HEK293 (cell line): ENCODE data around the gene COL18A1.
"Not testable (repeated sequence)": the region's sequence is repeated elsewhere in the genome, so short reads cannot be mapped to it uniquely, and the experiment has no call there.

ENCODE experiments used
- EGR2 ChIP-seq: fragments of 450-650 bp; formaldehyde crosslinking; IDR thresholded peaks from 2 replicates; pipeline ENCODE4 v1.5.1; 2016; ENCODE audit warnings: low read depth, missing biosample characterization, missing genetic modification characterization
- HOXC10 ChIP-seq: sonication (generic); formaldehyde crosslinking; IDR thresholded peaks from 2 replicates; pipeline ENCODE4 v1.8.1; 2023; ENCODE audit warnings: mild to moderate bottlenecking, missing genetic modification reagents
- KLF16 ChIP-seq: fragments of 450-650 bp; formaldehyde crosslinking; IDR thresholded peaks from 2 replicates; pipeline ENCODE4 v1.5.1; 2017; ENCODE audit warnings: missing biosample characterization, missing genetic modification characterization
- REPIN1 ChIP-seq: fragments of 450-650 bp; formaldehyde crosslinking; IDR thresholded peaks from 2 replicates; pipeline ENCODE4 v1.5.1; 2017; ENCODE audit warnings: missing biosample characterization, missing genetic modification characterization, low read depth
- ZNF274 ChIP-seq, 2 experiments: fragments of 200-500 bp in 1 of 2; fragments of 450-650 bp in 1 of 2; sonication (Bioruptor generic) in 1 of 2; formaldehyde crosslinking in 1 of 2; IDR thresholded peaks; 2 replicates each; pipeline versions ENCODE4 v1.5.1 to v1.6.1; 2014 to 2016; ENCODE audit warnings: borderline replicate concordance in 1 of 2, inconsistent platforms in 1 of 2, low read length in 1 of 2, missing biosample characterization in 1 of 2, missing genetic modification characterization in 1 of 2
- ZNF501 ChIP-seq: fragments of 450-650 bp; formaldehyde crosslinking; IDR thresholded peaks from 2 replicates; pipeline ENCODE4 v1.5.1; 2016; ENCODE audit warnings: missing biosample characterization, missing genetic modification characterization
- ZNF549 ChIP-seq: fragments of 450-650 bp; IDR thresholded peaks from 2 replicates; pipeline ENCODE4 v1.5.1; 2018; ENCODE audit warnings: missing biosample characterization, missing genetic modification characterization, mild to moderate bottlenecking, inconsistent platforms, moderate library complexity
- ZXDB ChIP-seq: fragments of 450-650 bp; formaldehyde crosslinking; IDR thresholded peaks from 2 replicates; pipeline ENCODE4 v1.5.1; 2016; ENCODE audit warnings: missing biosample characterization, missing genetic modification characterization
- TF ChIP-seq, protein P1 (sequence below): fragments of 450-650 bp; formaldehyde crosslinking; IDR thresholded peaks from 2 replicates; pipeline ENCODE4 v1.5.1; 2016; ENCODE audit warnings: missing biosample characterization, missing genetic modification characterization
- TF ChIP-seq, protein P2 (sequence below): fragments of 450-650 bp; formaldehyde crosslinking; IDR thresholded peaks from 2 replicates; pipeline ENCODE4 v1.5.1; 2017; ENCODE audit warnings: missing biosample characterization, mild to moderate bottlenecking, missing genetic modification characterization, moderate library complexity
- TF ChIP-seq, protein P3 (sequence below): sonication (generic); formaldehyde crosslinking; IDR thresholded peaks from 2 replicates; pipeline ENCODE4 v1.8.1; 2022; ENCODE audit warnings: mild to moderate bottlenecking, moderate library complexity, missing genetic modification reagents
- TF ChIP-seq, protein P4 (sequence below): fragments of 450-650 bp; formaldehyde crosslinking; IDR thresholded peaks from 2 replicates; pipeline ENCODE4 v1.5.1; 2016; ENCODE audit warnings: missing biosample characterization, missing genetic modification characterization

DNA sequence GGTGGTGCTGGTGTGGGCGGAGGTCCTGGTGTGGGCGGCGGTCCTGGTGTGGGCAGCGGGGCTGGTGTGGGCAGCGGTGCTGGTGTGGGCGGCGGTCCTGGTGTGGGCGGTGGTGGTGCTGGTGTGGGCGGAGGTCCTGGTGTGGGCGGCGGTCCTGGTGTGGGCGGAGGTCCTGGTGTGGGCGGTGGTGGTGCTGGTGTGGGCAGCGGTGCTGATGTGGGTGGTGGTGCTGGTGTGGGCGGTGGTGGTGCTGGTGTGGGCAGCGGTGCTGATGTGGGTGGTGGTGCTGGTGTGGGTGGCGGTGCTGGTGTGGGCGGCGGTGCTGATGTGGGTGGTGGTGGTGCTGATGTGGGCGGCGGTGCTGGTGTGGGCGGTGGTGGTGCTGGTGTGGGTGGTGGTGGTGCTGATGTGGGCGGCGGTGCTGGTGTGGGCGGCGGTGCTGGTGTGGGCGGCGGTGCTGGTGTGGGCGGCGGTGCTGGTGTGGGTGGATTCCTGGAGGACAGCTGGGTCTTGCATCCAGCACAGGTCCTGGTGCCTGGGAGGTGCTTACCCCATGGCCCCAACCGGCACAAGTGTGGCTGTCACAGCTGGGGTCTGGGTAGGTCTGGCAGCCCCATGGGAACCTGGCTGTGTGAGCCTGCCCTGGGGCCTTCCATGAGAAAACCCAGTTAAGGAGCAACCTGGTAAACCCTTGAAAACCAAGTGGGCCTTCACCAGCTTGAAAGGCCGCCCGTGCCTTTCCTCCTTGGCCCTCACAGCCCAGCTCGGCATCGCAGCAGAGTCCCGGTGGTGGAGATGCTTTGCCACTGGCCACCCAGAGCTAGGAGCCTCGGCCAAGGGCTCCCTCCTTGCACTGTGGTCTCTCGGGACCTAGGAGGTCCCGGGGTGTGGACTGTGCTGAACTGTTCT is 38.0 kb downstream of the COL18A1 start:
- TF ChIP-seq, protein P1, sequence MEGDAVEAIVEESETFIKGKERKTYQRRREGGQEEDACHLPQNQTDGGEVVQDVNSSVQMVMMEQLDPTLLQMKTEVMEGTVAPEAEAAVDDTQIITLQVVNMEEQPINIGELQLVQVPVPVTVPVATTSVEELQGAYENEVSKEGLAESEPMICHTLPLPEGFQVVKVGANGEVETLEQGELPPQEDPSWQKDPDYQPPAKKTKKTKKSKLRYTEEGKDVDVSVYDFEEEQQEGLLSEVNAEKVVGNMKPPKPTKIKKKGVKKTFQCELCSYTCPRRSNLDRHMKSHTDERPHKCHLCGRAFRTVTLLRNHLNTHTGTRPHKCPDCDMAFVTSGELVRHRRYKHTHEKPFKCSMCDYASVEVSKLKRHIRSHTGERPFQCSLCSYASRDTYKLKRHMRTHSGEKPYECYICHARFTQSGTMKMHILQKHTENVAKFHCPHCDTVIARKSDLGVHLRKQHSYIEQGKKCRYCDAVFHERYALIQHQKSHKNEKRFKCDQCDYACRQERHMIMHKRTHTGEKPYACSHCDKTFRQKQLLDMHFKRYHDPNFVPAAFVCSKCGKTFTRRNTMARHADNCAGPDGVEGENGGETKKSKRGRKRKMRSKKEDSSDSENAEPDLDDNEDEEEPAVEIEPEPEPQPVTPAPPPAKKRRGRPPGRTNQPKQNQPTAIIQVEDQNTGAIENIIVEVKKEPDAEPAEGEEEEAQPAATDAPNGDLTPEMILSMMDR (tag by site-specific recombination): not testable (repeated sequence)
- not testable (repeated sequence) for TF ChIP-seq ZNF501 (tag by site-specific recombination); ZNF549 (tag by site-specific recombination); REPIN1 (tag by site-specific recombination); ZNF274 (IDR thresholded peaks at IDR 0.05; ENCODE audit: low read length); ZNF274 (tag by site-specific recombination; IDR thresholded peaks at IDR 0.05; ENCODE audit: borderline replicate concordance); HOXC10 (CRISPR knock-in tag); ZXDB (tag by site-specific recombination); KLF16
- TF ChIP-seq EGR2 (tag by site-specific recombination): peak; percentile 71; the same call in 1 of the 2 replicates
- TF ChIP-seq, protein P2, sequence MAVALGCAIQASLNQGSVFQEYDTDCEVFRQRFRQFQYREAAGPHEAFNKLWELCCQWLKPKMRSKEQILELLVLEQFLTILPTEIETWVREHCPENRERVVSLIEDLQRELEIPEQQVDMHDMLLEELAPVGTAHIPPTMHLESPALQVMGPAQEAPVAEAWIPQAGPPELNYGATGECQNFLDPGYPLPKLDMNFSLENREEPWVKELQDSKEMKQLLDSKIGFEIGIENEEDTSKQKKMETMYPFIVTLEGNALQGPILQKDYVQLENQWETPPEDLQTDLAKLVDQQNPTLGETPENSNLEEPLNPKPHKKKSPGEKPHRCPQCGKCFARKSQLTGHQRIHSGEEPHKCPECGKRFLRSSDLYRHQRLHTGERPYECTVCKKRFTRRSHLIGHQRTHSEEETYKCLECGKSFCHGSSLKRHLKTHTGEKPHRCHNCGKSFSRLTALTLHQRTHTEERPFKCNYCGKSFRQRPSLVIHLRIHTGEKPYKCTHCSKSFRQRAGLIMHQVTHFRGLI (tag by site-specific recombination): not testable (repeated sequence)
- TF ChIP-seq, protein P3, sequence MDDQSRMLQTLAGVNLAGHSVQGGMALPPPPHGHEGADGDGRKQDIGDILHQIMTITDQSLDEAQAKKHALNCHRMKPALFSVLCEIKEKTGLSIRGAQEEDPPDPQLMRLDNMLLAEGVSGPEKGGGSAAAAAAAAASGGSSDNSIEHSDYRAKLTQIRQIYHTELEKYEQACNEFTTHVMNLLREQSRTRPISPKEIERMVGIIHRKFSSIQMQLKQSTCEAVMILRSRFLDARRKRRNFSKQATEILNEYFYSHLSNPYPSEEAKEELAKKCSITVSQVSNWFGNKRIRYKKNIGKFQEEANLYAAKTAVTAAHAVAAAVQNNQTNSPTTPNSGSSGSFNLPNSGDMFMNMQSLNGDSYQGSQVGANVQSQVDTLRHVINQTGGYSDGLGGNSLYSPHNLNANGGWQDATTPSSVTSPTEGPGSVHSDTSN: not testable (repeated sequence)
- TF ChIP-seq, protein P4, sequence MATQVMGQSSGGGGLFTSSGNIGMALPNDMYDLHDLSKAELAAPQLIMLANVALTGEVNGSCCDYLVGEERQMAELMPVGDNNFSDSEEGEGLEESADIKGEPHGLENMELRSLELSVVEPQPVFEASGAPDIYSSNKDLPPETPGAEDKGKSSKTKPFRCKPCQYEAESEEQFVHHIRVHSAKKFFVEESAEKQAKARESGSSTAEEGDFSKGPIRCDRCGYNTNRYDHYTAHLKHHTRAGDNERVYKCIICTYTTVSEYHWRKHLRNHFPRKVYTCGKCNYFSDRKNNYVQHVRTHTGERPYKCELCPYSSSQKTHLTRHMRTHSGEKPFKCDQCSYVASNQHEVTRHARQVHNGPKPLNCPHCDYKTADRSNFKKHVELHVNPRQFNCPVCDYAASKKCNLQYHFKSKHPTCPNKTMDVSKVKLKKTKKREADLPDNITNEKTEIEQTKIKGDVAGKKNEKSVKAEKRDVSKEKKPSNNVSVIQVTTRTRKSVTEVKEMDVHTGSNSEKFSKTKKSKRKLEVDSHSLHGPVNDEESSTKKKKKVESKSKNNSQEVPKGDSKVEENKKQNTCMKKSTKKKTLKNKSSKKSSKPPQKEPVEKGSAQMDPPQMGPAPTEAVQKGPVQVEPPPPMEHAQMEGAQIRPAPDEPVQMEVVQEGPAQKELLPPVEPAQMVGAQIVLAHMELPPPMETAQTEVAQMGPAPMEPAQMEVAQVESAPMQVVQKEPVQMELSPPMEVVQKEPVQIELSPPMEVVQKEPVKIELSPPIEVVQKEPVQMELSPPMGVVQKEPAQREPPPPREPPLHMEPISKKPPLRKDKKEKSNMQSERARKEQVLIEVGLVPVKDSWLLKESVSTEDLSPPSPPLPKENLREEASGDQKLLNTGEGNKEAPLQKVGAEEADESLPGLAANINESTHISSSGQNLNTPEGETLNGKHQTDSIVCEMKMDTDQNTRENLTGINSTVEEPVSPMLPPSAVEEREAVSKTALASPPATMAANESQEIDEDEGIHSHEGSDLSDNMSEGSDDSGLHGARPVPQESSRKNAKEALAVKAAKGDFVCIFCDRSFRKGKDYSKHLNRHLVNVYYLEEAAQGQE: not testable (repeated sequence)
